Type B pancreatic cell (in vitro differentiated cells): ENCODE measurements around the gene GPR17. TPM values are rescaled to one million over a fixed set of nuclear protein-coding genes. Genes with fewer than 3 reads are reported as not detected.

Experiments used
- DNase-seq: peaks from one replicate; pipeline ENCODE4 v3.0.0; 2021; ENCODE audit warnings: mixed read lengths; ENCODE audit not compliant: unreplicated experiment; ENCODE audit errors: extremely low spot score
- H3K27ac Mint-ChIP-seq: 2 replicates; pipeline ENCODE4 v1.8.0; 2021; ENCODE audit warnings: mild to moderate bottlenecking, mixed read lengths
- H3K27me3 Mint-ChIP-seq: 2 replicates; pipeline ENCODE4 v1.8.0; 2021; ENCODE audit warnings: mixed read lengths
- H3K36me3 Mint-ChIP-seq: 2 replicates; pipeline ENCODE4 v1.8.0; 2021; ENCODE audit warnings: mixed read lengths
- H3K4me1 Mint-ChIP-seq: one replicate; pipeline ENCODE4 v1.8.0; 2021; ENCODE audit warnings: mixed read lengths; ENCODE audit not compliant: unreplicated experiment
- H3K4me3 Mint-ChIP-seq: 2 replicates; pipeline ENCODE4 v1.8.0; 2021; ENCODE audit warnings: mild to moderate bottlenecking, mixed read lengths
- H3K9me3 Mint-ChIP-seq: 2 replicates; pipeline ENCODE4 v1.8.0; 2021; ENCODE audit warnings: mixed read lengths
- total RNA-seq: library from RNA; stranded (reverse); gene quantifications from 2 replicates; pipeline ENCODE4 v1.2.1, GENCODE V29; 2021; ENCODE audit warnings: low replicate concordance
- TF ChIP-seq, protein P1 (sequence below): fragments of 200-600 bp; sonication (generic); conservative IDR thresholded peaks from 2 replicates; pipeline ENCODE4 v1.5.0; 2021; ENCODE audit warnings: antibody characterized with exemption, mild to moderate bottlenecking

The GPR17 gene
- total RNA-seq, 1 donor from 2014 or later = 0.19 TPM

DNA sequence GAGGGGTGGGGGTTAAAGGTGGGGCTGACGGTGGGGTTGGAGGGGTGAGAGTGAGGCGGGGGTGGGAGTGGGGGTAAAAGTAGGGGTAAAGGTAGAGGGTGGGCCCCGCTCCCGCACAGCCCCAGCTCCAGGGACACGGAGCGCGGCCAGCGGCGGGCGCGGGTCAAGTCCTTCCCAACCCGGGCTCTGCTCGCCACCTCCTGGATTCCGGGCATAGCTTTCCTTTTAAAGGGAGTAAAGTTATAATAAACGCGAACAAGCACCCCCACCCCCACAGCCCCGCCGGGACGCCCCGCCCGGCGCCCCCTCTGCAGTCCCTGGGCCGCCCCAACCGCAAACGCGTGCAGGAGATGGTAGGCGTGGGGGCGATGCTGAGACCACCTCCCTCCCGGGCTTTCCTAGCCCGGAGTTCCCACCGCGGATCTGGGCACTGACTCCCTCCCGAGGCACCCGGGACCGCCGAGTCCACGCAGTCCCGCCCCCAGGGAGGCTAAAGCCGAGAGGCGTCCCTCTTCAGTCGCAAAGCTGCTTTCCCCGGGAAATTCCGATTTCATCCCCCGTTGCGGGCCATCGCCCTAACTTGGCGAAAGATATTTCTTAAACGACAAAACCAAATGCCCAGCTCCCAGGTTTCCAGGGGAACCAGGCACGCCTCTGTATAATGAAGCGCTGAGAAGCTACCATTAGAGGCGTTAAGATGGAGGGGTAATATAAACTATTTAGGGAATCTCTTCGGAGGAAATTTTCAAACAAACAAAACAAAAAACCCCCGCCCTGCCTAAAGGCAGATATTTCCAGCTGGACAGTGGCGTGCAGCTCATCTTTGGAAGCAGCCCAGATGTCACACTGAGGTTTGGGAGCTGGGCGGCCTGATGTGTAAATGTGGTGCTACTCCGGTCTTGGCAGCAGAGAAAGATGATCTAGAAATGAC is 29.6 kb downstream of the GPR17 start, which contains the start of gene LIMS2:
Gene LIMS2 (minus strand): TSS at position 200 of the 931 bp plus-strand sequence. CDS start 506 bp downstream, outside the sequence.
- Mint-ChIP-seq H3K9me3 (no peaks in the 10 kb centered on the region), H3K36me3 (no peaks in the 10 kb centered on the region), H3K4me1 (peaks cover 6% of the 10 kb centered on the region), H3K4me3 (peak within 1 kb of the TSS; percentile 91), H3K27me3 (peaks cover 72% of the 10 kb centered on the region), H3K27ac (peak within 1 kb of the TSS; percentile 93)
- DNase-seq = no peak
- TF ChIP-seq, protein P1, sequence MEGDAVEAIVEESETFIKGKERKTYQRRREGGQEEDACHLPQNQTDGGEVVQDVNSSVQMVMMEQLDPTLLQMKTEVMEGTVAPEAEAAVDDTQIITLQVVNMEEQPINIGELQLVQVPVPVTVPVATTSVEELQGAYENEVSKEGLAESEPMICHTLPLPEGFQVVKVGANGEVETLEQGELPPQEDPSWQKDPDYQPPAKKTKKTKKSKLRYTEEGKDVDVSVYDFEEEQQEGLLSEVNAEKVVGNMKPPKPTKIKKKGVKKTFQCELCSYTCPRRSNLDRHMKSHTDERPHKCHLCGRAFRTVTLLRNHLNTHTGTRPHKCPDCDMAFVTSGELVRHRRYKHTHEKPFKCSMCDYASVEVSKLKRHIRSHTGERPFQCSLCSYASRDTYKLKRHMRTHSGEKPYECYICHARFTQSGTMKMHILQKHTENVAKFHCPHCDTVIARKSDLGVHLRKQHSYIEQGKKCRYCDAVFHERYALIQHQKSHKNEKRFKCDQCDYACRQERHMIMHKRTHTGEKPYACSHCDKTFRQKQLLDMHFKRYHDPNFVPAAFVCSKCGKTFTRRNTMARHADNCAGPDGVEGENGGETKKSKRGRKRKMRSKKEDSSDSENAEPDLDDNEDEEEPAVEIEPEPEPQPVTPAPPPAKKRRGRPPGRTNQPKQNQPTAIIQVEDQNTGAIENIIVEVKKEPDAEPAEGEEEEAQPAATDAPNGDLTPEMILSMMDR = peak; percentile 24

DNA sequence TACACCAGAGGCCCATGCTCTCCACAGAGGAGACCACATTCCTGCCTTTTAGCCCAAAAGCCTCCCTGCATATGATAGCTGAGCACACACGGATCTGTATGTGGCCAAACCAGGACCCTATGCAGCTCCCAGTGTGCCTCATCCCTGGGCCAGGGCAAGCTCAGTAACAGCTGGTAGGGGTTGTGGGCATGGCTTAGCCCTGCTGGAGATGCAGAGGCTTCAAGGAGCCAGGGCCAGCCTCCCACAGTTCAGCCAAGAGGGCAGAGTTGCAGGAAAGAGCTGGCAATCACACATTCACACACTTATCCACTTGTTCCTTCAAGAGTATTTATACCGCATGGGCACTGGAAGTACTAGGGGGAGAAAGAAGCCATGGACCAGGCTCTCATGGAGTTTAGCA is 31.0 kb downstream of the GPR17 start:
- Mint-ChIP-seq H3K4me3 (no peak overlapping the region), H3K36me3 (no peaks in the 10 kb centered on the region), H3K9me3 (no peaks in the 10 kb centered on the region), H3K27me3 (peaks cover 66% of the 10 kb centered on the region), H3K27ac (no peak overlapping the region), H3K4me1 (peaks cover 6% of the 10 kb centered on the region)
- no peak for DNase-seq
- TF ChIP-seq, protein P1 = no peak

DNA sequence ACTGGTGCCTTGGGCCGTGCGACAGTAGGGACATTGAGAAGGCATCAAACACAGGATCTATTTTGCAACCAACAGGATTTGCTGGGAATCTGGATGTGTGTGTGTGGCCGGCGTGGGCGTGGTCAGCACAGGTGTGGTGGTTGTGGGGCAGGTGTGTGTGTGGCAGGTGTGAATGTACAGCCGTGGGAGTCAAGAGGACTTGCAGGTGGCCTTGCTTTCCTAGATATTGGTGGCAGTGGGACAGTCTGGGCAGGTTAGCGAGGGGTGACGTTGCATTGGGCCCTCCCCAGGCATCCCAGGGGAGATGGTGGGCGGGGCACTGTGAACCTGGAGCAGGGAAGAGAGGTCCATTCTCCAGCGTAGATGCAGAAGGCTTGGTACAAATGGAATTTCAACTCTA is 32.6 kb downstream of the GPR17 start:
- no peak for DNase-seq
- no peaks in the 10 kb centered on the region for H3K9me3 Mint-ChIP-seq
- H3K27ac Mint-ChIP-seq = no peak overlapping the region
- TF ChIP-seq, protein P1 = no peak
- H3K36me3 Mint-ChIP-seq = no peaks in the 10 kb centered on the region
- H3K27me3 Mint-ChIP-seq = peaks cover 54% of the 10 kb centered on the region
- H3K4me3 Mint-ChIP-seq = no peak overlapping the region
- peaks cover 6% of the 10 kb centered on the region for H3K4me1 Mint-ChIP-seq

DNA sequence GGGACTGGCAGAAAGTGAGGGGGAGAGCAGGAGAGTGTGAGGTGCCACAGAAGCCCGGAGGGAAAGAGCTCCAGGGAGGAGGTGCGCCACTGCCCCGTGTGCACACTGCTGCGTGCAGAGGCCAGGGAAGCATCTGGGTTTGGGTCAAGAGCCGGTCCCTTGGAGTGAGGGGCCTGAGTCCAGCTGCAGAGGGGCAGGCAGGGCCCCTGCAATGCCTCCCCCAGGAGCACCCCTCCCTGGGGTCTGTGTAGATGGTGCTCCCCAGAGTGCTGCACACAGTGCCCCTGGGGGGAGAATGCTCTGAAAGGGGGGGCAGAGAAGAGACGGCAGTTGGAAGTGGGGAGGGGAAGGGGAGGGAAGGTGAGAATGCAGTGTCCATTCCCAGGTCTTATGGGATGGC is 33.0 kb downstream of the GPR17 start:
- TF ChIP-seq, protein P1 = no peak
- Mint-ChIP-seq H3K4me1 (peaks cover 6% of the 10 kb centered on the region), H3K27ac (no peak overlapping the region), H3K36me3 (no peaks in the 10 kb centered on the region), H3K27me3 (peaks cover 50% of the 10 kb centered on the region), H3K4me3 (no peak overlapping the region), H3K9me3 (no peaks in the 10 kb centered on the region)
- no peak for DNase-seq

DNA sequence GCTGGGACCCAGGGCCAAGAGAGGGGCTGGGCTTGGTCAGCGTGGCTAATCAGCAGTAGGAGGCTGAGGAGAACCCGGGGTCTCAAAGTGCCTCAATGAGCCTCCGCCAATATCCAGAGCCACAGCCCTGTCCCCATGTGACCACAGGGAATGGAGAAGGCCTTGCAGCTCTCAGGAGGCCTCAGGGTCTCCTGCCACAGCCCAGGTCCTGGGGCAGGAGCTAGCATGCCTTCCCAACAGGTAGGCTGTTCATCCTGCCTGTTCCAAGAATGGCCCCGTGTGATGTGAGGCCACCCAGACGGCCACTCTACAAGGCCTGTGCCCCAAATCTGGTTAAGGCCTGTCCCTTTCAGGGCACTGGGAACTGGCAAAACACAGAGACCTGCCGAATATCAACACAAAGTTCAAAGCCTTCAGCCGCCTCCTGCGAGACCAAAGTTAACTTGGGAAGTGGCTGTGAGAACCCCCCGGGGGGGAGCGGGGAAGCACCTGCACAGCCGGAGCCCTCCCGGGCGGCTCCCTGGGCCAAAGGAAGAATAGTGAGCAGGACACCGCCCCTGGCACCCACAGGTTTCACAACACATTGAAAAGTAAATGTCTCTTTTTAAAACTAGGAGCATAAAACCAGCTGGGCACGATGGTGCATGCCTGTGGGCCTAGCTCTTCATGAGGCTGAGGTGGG is 33.9 kb downstream of the GPR17 start:
- Mint-ChIP-seq H3K36me3 (no peaks in the 10 kb centered on the region), H3K27me3 (peaks cover 44% of the 10 kb centered on the region), H3K9me3 (no peaks in the 10 kb centered on the region), H3K4me3 (no peak overlapping the region), H3K4me1 (peaks cover 6% of the 10 kb centered on the region), H3K27ac (no peak overlapping the region)
- DNase-seq = no peak
- TF ChIP-seq, protein P1 = no peak
